Measurements from ENCODE around the gene CENPU.
A peak's percentile ranks its signal among the peaks of the same experiment; 100 is the strongest.

CENPU gene

DNA sequence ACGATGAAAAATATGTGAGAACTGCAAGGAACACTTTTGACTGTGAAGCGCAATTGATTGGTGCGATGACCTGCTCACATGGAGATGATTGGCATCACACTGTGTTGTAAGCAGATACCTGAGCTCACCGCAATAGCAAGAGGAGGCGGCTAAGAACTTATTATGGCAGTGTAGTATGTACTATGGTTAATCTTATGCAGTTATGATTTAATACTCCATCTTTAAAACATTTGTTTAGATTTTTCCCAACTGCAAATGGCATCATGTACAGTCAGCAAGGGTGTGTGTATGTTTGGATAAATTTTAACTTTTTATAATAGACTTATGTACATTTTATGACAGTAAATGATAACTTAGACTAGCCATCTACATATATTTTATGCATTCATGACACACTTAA, 58.9 kb downstream of the CENPU start:
- Histone ChIP-seq H3K4me3 (ENCODE audit: control insufficient read depth in 1 of 7, extremely low read depth in 1 of 7, insufficient read depth in 4 of 7, low read depth in 2 of 7, low read length in 6 of 7) (no peak overlapping the region), H3K4me1 (ENCODE audit: control extremely low read depth in 1 of 4, control insufficient read depth in 4 of 4, insufficient read depth in 4 of 4, low read length in 3 of 4) (peaks cover 0 to 8% (median under 1%) of the 10 kb centered on the region in 4 experiments), H3K9me3 (ENCODE audit: control extremely low read depth in 1 of 5, control insufficient read depth in 4 of 5, insufficient read depth in 2 of 5, low read depth in 1 of 5, low read length in 4 of 5) (peaks cover 0 to 4% (median 0%) of the 10 kb centered on the region in 5 experiments), H3K36me3 (ENCODE audit: control insufficient read depth in 4 of 4, insufficient read depth in 4 of 4, low read length in 3 of 4) (peaks cover 3 to 32% (median 23%) of the 10 kb centered on the region in 4 experiments), H3K27ac (ENCODE audit: insufficient read depth in 1 of 2, low read depth in 1 of 2, low read length in 2 of 2, poor library complexity in 1 of 2, severe bottlenecking in 2 of 2) (no peak overlapping the region), H3K27me3 (replicated peaks in 2 of 5; ENCODE audit: control insufficient read depth in 4 of 5, insufficient read depth in 5 of 5, low read length in 4 of 5) (no peaks in the 10 kb centered on the region)
- no peak for DNase-seq
- 100% methylated on average over 3 of the region's 5 CpGs for whole genome bisulfite sequencing (ENCODE audit: insufficient coverage)
- ChIA-PET POLR2A (no interaction called here), CTCF (no interaction called here)

DNA sequence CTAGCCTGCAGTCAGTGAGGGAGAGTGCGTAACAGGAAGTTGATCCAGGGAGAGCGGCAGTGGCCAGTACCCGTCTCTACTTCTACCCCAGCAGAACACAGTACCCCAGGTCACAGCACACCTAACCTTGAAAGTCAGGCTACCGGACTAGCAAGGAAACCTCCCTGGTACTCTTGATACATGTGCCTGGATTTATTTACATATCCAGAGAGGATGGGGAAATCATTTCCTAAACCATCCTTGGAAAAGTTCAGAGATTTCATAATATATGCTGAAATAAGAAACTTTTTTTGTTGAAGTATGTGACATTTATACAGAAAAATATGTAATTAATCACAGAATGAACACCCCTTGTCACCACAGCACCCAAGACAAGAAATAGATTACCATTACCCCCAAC, 59.9 kb downstream of the CENPU start:
- WGBS (ENCODE audit: insufficient coverage), result 100% methylated on average over 1 of the region's 4 CpGs
- ChIA-PET POLR2A (no interaction called here), CTCF (no interaction called here)
- no peak for DNase-seq
- Histone ChIP-seq H3K27ac (ENCODE audit: insufficient read depth in 1 of 2, low read depth in 1 of 2, low read length in 2 of 2, poor library complexity in 1 of 2, severe bottlenecking in 2 of 2) (no peak overlapping the region), H3K36me3 (ENCODE audit: control insufficient read depth in 4 of 4, insufficient read depth in 4 of 4, low read length in 3 of 4) (peaks cover 3 to 42% (median 26%) of the 10 kb centered on the region in 4 experiments), H3K4me3 (ENCODE audit: control insufficient read depth in 1 of 7, extremely low read depth in 1 of 7, insufficient read depth in 4 of 7, low read depth in 2 of 7, low read length in 6 of 7) (no peak overlapping the region), H3K4me1 (ENCODE audit: control extremely low read depth in 1 of 4, control insufficient read depth in 4 of 4, insufficient read depth in 4 of 4, low read length in 3 of 4) (peaks cover 3 to 16% (median 7%) of the 10 kb centered on the region in 4 experiments), H3K27me3 (replicated peaks in 2 of 5; ENCODE audit: control insufficient read depth in 4 of 5, insufficient read depth in 5 of 5, low read length in 4 of 5) (no peaks in the 10 kb centered on the region), H3K9me3 (ENCODE audit: control extremely low read depth in 1 of 5, control insufficient read depth in 4 of 5, insufficient read depth in 2 of 5, low read depth in 1 of 5, low read length in 4 of 5) (no peaks in the 10 kb centered on the region)

DNA sequence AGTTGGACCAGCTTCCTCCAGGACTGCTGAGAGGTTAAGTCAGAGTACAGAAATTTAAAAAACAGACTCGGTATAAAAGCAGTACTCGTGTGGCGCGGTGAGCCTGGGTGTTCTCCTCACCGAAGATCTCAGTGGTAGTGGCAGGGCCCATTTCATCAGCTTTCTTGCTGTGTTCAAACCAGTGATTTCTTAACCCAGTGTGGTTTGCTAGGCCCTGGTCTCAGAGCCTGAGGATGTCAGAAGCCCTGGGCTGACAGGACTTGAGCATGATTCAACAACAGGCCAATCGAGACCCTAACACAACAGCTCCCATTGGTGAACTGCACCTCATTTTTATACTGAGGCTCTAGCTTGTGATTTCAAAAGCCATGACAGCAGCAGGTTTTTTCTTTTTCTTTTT, 61.2 kb downstream of the CENPU start:
- DNase-seq, result no peak
- peaks cover 3 to 51% (median 29%) of the 10 kb centered on the region in 4 experiments for H3K36me3 ChIP-seq (ENCODE audit: control insufficient read depth in 4 of 4, insufficient read depth in 4 of 4, low read length in 3 of 4)
- H3K4me1 ChIP-seq (ENCODE audit: control extremely low read depth in 1 of 4, control insufficient read depth in 4 of 4, insufficient read depth in 4 of 4, low read length in 3 of 4), result peaks cover 8 to 28% (median 17%) of the 10 kb centered on the region in 4 experiments
- no peak overlapping the region for H3K4me3 ChIP-seq (ENCODE audit: control insufficient read depth in 1 of 7, extremely low read depth in 1 of 7, insufficient read depth in 4 of 7, low read depth in 2 of 7, low read length in 6 of 7)
- POLR2A ChIA-PET, result no interaction called here
- whole genome bisulfite sequencing (ENCODE audit: insufficient coverage), result 96% methylated on average over 6 of the region's 6 CpGs
- H3K27ac ChIP-seq (ENCODE audit: insufficient read depth in 1 of 2, low read depth in 1 of 2, low read length in 2 of 2, poor library complexity in 1 of 2, severe bottlenecking in 2 of 2), result no peak overlapping the region
- H3K27me3 ChIP-seq (replicated peaks in 2 of 5; ENCODE audit: control insufficient read depth in 4 of 5, insufficient read depth in 5 of 5, low read length in 4 of 5), result no peaks in the 10 kb centered on the region
- CTCF ChIA-PET, result interaction anchor here (1.2 kb wide), 1 partner anchor 10 kb away, joined by 3 read pairs; no protein-coding TSS in a partner anchor
- H3K9me3 ChIP-seq (ENCODE audit: control extremely low read depth in 1 of 5, control insufficient read depth in 4 of 5, insufficient read depth in 2 of 5, low read depth in 1 of 5, low read length in 4 of 5), result no peaks in the 10 kb centered on the region

DNA sequence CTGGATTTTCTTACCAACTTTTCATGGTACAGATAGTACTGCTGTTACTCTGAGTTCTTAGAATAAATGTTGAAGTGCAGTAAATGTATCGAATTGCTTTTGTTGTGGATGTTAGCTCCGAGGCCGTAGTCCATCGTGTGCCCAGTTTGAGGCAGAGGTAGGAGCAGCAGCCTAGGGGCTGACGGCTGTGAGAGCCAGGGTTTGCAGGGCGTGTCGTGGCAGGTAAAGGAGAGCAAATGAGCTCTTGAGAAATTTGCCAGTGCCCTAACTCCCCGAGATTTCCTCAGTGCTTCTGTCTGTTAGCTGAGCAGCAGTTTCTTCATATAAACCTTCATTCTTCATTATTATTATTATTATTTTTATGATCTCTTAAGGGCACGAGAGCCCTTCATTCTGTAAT, 62.8 kb downstream of the CENPU start:
- no peak overlapping the region for H3K4me3 ChIP-seq (ENCODE audit: control insufficient read depth in 1 of 7, extremely low read depth in 1 of 7, insufficient read depth in 4 of 7, low read depth in 2 of 7, low read length in 6 of 7)
- no peak for DNase-seq
- 98% methylated on average over 5 of the region's 9 CpGs for WGBS (ENCODE audit: insufficient coverage)
- ChIA-PET CTCF (no interaction called here), POLR2A (no interaction called here)
- H3K27ac ChIP-seq (ENCODE audit: insufficient read depth in 1 of 2, low read depth in 1 of 2, low read length in 2 of 2, poor library complexity in 1 of 2, severe bottlenecking in 2 of 2), result no peak overlapping the region
- H3K36me3 ChIP-seq (ENCODE audit: control insufficient read depth in 4 of 4, insufficient read depth in 4 of 4, low read length in 3 of 4), result peaks cover 8 to 59% (median 36%) of the 10 kb centered on the region in 4 experiments
- no peaks in the 10 kb centered on the region for H3K27me3 ChIP-seq (replicated peaks in 2 of 5; ENCODE audit: control insufficient read depth in 4 of 5, insufficient read depth in 5 of 5, low read length in 4 of 5)
- H3K9me3 ChIP-seq (ENCODE audit: control extremely low read depth in 1 of 5, control insufficient read depth in 4 of 5, insufficient read depth in 2 of 5, low read depth in 1 of 5, low read length in 4 of 5), result no peaks in the 10 kb centered on the region
- peaks cover 8 to 27% (median 17%) of the 10 kb centered on the region in 4 experiments for H3K4me1 ChIP-seq (ENCODE audit: control extremely low read depth in 1 of 4, control insufficient read depth in 4 of 4, insufficient read depth in 4 of 4, low read length in 3 of 4)

DNA sequence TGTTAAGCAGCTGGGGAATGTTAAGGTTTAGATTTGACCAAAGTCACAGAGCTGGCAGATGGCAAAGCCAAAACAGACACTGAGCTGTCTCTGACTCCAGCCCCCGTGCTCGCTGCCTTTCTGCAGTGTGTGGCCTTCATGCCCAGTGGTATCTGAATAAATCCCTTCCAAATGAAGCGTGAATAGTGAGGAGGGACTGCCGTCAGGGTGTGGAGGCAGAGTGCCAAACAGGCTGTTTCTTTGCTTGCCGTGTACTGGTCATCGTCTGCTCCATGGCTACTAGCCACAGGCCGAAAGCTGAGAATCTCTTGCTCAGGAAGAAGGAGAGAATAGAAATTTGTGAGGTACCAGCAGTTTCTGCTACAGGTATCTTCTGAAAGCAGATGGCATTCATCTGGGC, 64.6 kb downstream of the CENPU start:
- H3K27ac ChIP-seq (ENCODE audit: insufficient read depth in 1 of 2, low read depth in 1 of 2, low read length in 2 of 2, poor library complexity in 1 of 2, severe bottlenecking in 2 of 2), result peak overlapping the region; percentile 9 to 20
- CTCF ChIA-PET, result interaction anchor here (1.0 to 2.0 kb wide), 5 partner anchors 8 to 24 kb away, joined by 3 to 7 read pairs (median 3); no protein-coding TSS in a partner anchor
- peaks cover 8 to 34% (median 17%) of the 10 kb centered on the region in 4 experiments for H3K4me1 ChIP-seq (ENCODE audit: control extremely low read depth in 1 of 4, control insufficient read depth in 4 of 4, insufficient read depth in 4 of 4, low read length in 3 of 4)

DNA sequence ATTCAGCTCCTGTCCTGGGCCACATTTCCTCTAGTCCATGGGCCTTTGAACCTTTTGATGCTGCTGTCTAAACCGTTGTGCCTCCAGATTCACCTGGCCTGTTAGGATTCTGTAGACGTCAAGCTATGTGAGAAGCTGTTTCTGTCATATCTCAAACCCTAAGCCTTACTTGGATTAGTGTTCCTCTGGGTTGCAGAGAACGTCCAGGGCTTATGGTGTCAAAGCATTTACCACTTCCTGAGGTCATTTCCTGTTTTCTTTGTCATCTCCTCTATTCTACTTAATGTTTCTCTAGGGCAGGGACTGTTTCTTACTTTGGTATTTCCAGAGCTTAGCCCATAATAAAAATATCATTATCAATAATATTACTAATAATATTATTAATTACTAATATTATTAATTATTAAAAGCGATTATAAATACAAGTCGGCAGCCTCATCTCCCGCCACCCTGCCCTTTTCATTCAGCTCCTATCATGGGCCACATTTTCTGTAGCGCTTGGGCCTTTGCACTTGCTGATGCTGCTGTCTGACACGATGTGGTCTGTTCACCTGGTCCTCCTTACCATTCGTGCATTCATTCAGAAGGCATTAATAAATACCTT, 65.3 kb downstream of the CENPU start:
- no peaks in the 10 kb centered on the region for H3K9me3 ChIP-seq (ENCODE audit: control extremely low read depth in 1 of 5, control insufficient read depth in 4 of 5, insufficient read depth in 2 of 5, low read depth in 1 of 5, low read length in 4 of 5)
- H3K4me3 ChIP-seq (ENCODE audit: control insufficient read depth in 1 of 7, extremely low read depth in 1 of 7, insufficient read depth in 4 of 7, low read depth in 2 of 7, low read length in 6 of 7), result peak overlapping the region in 1 of 7 experiments; percentile 2
- ChIA-PET POLR2A (interaction anchor here (1.3 kb wide), 1 partner anchor 15 kb away, joined by 3 read pairs; no protein-coding TSS in a partner anchor), CTCF (interaction anchor here (0.6 to 2.0 kb wide), 8 partner anchors 9 to 27 kb away, joined by 3 to 7 read pairs (median 3); no protein-coding TSS in a partner anchor)
- H3K36me3 ChIP-seq (ENCODE audit: control insufficient read depth in 4 of 4, insufficient read depth in 4 of 4, low read length in 3 of 4), result peaks cover 6 to 53% (median 33%) of the 10 kb centered on the region in 4 experiments
- WGBS (ENCODE audit: insufficient coverage), result 67% methylated on average over 7 of the region's 9 CpGs
- DNase-seq, result peak; percentile 23 to 88 (median 82)
- peak overlapping the region; percentile 15 to 44 for H3K27ac ChIP-seq (ENCODE audit: insufficient read depth in 1 of 2, low read depth in 1 of 2, low read length in 2 of 2, poor library complexity in 1 of 2, severe bottlenecking in 2 of 2)
- H3K27me3 ChIP-seq (replicated peaks in 2 of 5; ENCODE audit: control insufficient read depth in 4 of 5, insufficient read depth in 5 of 5, low read length in 4 of 5), result no peaks in the 10 kb centered on the region
- H3K4me1 ChIP-seq (ENCODE audit: control extremely low read depth in 1 of 4, control insufficient read depth in 4 of 4, insufficient read depth in 4 of 4, low read length in 3 of 4), result peaks cover 8 to 34% (median 16%) of the 10 kb centered on the region in 4 experiments

More for the DNA sequence above, 64.6 kb downstream of the CENPU start:
- DNase-seq, result no peak
- WGBS (ENCODE audit: insufficient coverage), result 94% methylated on average over 7 of the region's 7 CpGs
- no peaks in the 10 kb centered on the region for H3K9me3 ChIP-seq (ENCODE audit: control extremely low read depth in 1 of 5, control insufficient read depth in 4 of 5, insufficient read depth in 2 of 5, low read depth in 1 of 5, low read length in 4 of 5)
- no peaks in the 10 kb centered on the region for H3K27me3 ChIP-seq (replicated peaks in 2 of 5; ENCODE audit: control insufficient read depth in 4 of 5, insufficient read depth in 5 of 5, low read length in 4 of 5)
- POLR2A ChIA-PET, result interaction anchor here (1.3 kb wide), 1 partner anchor 15 kb away, joined by 3 read pairs; no protein-coding TSS in a partner anchor
- H3K4me3 ChIP-seq (ENCODE audit: control insufficient read depth in 1 of 7, extremely low read depth in 1 of 7, insufficient read depth in 4 of 7, low read depth in 2 of 7, low read length in 6 of 7), result no peak overlapping the region
- peaks cover 8 to 57% (median 36%) of the 10 kb centered on the region in 4 experiments for H3K36me3 ChIP-seq (ENCODE audit: control insufficient read depth in 4 of 4, insufficient read depth in 4 of 4, low read length in 3 of 4)

DNA sequence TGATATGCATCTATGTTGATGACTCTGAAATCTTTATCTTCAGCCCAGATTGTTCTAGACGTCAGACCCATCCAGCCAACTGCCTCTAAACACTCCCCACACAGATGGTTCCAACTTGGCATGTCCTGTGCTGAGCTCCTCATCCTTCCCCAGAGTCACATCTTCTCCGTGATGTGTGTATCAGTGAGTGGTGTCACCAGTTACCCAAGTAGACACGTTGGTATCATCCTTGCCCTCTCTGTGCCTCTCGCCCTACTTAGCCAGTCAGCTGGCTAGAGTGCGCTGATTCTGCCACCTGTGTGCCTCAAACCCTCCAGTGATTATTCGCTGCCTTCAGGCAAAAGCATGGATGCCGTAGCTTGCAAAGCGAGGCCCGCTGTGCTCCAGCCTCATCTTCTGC, 65.8 kb downstream of the CENPU start:
- Histone ChIP-seq H3K4me1 (ENCODE audit: control extremely low read depth in 1 of 4, control insufficient read depth in 4 of 4, insufficient read depth in 4 of 4, low read length in 3 of 4) (peaks cover 8 to 34% (median 16%) of the 10 kb centered on the region in 4 experiments), H3K27me3 (replicated peaks in 2 of 5; ENCODE audit: control insufficient read depth in 4 of 5, insufficient read depth in 5 of 5, low read length in 4 of 5) (no peaks in the 10 kb centered on the region), H3K27ac (ENCODE audit: insufficient read depth in 1 of 2, low read depth in 1 of 2, low read length in 2 of 2, poor library complexity in 1 of 2, severe bottlenecking in 2 of 2) (peak overlapping the region; percentile 8 to 15), H3K9me3 (ENCODE audit: control extremely low read depth in 1 of 5, control insufficient read depth in 4 of 5, insufficient read depth in 2 of 5, low read depth in 1 of 5, low read length in 4 of 5) (no peaks in the 10 kb centered on the region), H3K4me3 (ENCODE audit: control insufficient read depth in 1 of 7, extremely low read depth in 1 of 7, insufficient read depth in 4 of 7, low read depth in 2 of 7, low read length in 6 of 7) (peak overlapping the region in 1 of 7 experiments; percentile 2), H3K36me3 (ENCODE audit: control insufficient read depth in 4 of 4, insufficient read depth in 4 of 4, low read length in 3 of 4) (peaks cover 5 to 51% (median 33%) of the 10 kb centered on the region in 4 experiments)
- POLR2A ChIA-PET, result interaction anchor here (1.3 kb wide), 1 partner anchor 16 kb away, joined by 3 read pairs; no protein-coding TSS in a partner anchor
- CTCF ChIA-PET, result interaction anchor here (0.6 to 2.0 kb wide), 6 partner anchors 10 to 27 kb away, joined by 3 to 7 read pairs (median 4); no protein-coding TSS in a partner anchor
- 97% methylated on average over 7 of the region's 9 CpGs for WGBS (ENCODE audit: insufficient coverage)
- DNase-seq, result no peak
